Measurements from ENCODE around the gene EDN2.

DNA sequence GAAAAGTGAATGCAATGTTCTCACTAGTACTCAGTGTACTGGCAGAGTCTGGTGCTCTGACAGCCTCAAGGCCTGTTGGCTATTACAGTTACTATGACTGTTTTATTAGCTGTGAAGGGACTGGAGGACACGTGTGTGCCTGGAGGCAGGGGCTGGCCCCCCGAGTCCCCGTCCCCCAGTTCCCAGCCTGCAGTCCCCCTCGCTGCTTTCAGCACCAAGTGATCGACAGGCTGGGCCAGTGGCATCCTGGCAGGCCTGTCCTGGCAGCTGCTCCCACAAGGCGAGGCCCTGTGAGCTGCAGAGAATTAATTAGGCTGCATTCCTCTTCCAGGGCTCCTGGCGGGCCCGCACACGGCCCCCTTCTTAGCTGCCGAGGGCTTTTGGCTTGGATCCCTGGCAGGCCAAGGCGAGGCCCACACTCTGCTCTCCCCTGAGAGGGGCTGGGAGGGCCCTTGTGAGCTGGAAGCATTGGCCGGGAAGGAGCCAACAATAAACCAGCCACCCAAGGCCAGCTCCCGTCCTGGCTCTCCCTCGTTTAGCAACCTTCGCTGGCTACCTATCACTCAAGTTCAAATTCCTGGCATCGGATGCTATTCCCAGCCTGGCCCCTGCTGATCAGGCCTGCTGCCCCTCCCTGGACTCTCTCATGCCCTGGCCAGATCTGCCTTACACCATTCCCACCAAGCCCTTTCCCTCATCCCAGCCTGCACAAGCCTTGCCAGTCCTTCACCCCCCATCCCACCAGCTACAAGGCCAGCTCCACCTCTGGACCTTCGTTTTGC, 9.8 kb downstream of the EDN2 start:
- no peak for TF ChIP-seq POLR2AphosphoS5 (IDR thresholded peaks at IDR 0.05; ENCODE audit: low read depth, low read length)
- TF ChIP-seq POLR2A (IDR thresholded peaks at IDR 0.05; ENCODE audit: low read depth, low read length) = no peak
- TF ChIP-seq SPI1 (IDR thresholded peaks at IDR 0.05; ENCODE audit: low read depth, low read length) = no peak
- no peak for TF ChIP-seq TAF1 (IDR thresholded peaks at IDR 0.05; ENCODE audit: low read depth, low read length)

All from GM12891 (cell line).